GM20000 (cell line): ENCODE measurements around the gene KRT15.

Experiments
- DNase-seq: peaks from one replicate; pipeline ENCODE4 v3.0.0; 2012; ENCODE audit warnings: low spot score
- CTCF ChIP-seq: IDR thresholded peaks from 2 replicates; pipeline ENCODE4 v1.5.1; 2012; ENCODE audit warnings: mild to moderate bottlenecking, control low read depth; ENCODE audit errors: extremely low read depth, missing control alignments

Gene KRT15

GRCh38 chr17:41537990-41538389 is 19.3 kb upstream of the KRT15 start:
- no peak for DNase-seq
- no peak for TF ChIP-seq CTCF

- no peak for TF ChIP-seq CTCF
- no peak for DNase-seq
These were observed 18.9 kb upstream of the KRT15 start for GRCh38 chr17:41537614-41537954.

DNA sequence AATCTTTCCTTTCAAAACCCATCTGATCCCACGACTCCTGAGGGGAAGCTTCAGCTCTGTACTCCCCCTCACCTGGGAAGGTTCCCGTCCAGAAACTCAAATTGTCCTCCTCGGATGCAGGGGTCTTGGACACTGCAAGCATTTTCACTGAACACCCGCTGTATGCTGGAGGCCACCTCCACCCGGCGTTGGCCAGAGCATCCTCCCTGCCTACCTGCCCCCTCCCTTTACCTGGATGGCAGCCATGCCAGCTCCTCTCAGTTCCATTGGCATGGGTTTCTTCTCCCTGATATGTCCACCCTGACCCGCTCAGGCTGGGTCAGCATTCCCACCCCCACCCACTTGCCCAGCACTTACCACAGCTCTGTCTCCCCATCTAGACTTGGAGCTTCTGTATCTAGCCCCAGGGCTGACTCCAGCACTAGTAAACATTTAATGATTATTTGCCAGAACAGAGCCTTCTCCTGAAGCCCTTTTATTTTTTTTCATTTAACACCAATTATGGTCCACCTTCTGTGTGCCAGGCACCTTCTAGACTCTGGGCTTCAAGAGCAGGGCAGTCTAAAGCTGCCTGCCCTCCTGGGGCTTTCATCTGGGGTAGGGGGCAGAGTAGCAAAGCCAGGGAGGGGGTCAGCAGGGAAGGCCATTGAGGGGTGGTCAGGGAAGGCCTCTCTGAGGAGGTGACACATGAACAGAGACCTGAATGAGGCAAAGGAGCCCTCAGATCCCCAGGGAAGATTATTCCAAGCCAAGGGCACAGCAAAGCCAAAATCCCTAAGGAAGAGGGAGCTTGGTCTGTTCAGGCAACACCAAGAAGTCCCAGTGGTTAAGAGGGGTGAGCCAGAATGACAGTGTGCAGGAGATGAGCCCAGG is 18.3 kb upstream of the KRT15 start:
- no peak for DNase-seq
- no peak for TF ChIP-seq CTCF

- no peak for DNase-seq
These were observed 17.2 kb upstream of the KRT15 start for GRCh38 chr17:41535764-41536481.

DNA sequence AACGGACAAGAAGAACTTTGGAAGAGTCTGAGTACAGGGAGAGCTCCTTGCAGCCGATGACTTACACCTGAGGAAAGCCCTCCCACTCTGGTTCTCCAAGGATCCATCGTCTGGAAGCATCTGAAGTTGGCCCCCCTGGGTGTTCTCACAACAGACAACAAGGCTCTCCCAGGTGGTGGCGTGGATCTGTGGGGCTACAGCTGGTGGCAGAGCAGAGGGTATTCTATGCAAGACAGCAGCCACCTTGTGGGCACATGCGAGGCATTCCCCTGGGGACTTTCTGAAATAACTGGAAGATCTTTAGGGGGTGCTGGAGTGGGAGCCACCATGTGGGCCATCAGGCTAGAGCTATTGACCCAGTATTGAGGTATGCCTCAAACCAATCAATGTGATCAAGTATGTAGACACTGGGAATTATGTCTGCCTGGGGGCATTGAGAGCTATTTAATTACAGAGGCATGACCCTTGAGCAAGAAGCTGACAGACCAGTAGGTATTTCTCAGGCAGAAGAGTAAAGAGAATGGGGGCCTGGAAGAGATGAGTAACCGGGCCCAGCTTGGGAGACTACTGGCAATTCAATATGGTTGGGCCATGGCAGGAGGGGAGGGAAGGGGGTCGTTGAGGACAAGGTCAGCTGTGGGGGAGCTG is 16.3 kb upstream of the KRT15 start:
- DNase-seq = no peak
- no peak for TF ChIP-seq CTCF

More at GRCh38 chr17:41535764-41536481, 17.2 kb upstream of the KRT15 start:
- TF ChIP-seq CTCF = no peak

GRCh38 chr17:41533613-41534012 is 14.9 kb upstream of the KRT15 start:
- TF ChIP-seq CTCF = no peak
- DNase-seq = no peak
